ENCODE data around the gene LHX3.

Gene LHX3

GRCh38 chr9:136191099-136191959 is 13.6 kb downstream of the LHX3 start:
- DNase-seq: no peak

- DNase-seq: no peak
Measured at GRCh38 chr9:136190656-136191055, 14.3 kb downstream of the LHX3 start.

GRCh38 chr9:136190237-136190601 is 14.7 kb downstream of the LHX3 start:
- no peak for DNase-seq

- DNase-seq: no peak
Measured at GRCh38 chr9:136189394-136190236, 15.3 kb downstream of the LHX3 start.

- no peak for DNase-seq
Measured at GRCh38 chr9:136187683-136188586, 17.0 kb downstream of the LHX3 start.

- DNase-seq: no peak
Measured at GRCh38 chr9:136187197-136187596, 17.7 kb downstream of the LHX3 start.

- DNase-seq: no peak
Measured at GRCh38 chr9:136186386-136186785, 18.5 kb downstream of the LHX3 start.

- DNase-seq: no peak
Measured at GRCh38 chr9:136185596-136186366, 19.1 kb downstream of the LHX3 start.

GRCh38 chr9:136185066-136185465 is 19.9 kb downstream of the LHX3 start:
- DNase-seq: no peak

GRCh38 chr9:136182850-136183422 is 22.0 kb downstream of the LHX3 start:
- DNase-seq: no peak

- DNase-seq: no peak
Measured at GRCh38 chr9:136182420-136182787, 22.5 kb downstream of the LHX3 start.

GRCh38 chr9:136181784-136182419 is 23.0 kb downstream of the LHX3 start:
- DNase-seq: no peak

- no peak for DNase-seq
Measured at GRCh38 chr9:136180586-136180985, 24.3 kb downstream of the LHX3 start.

- no peak for DNase-seq
Measured at GRCh38 chr9:136179761-136180160, 25.2 kb downstream of the LHX3 start.

GRCh38 chr9:136179101-136179616 is 25.8 kb downstream of the LHX3 start:
- DNase-seq: no peak

GRCh38 chr9:136178773-136179075 is 26.2 kb downstream of the LHX3 start:
- no peak for DNase-seq

GRCh38 chr9:136178061-136178772 is 26.7 kb downstream of the LHX3 start:
- no peak for DNase-seq

- DNase-seq: no peak
Measured at GRCh38 chr9:136177224-136177623, 27.7 kb downstream of the LHX3 start.

GRCh38 chr9:136175616-136176197 is 29.2 kb downstream of the LHX3 start:
- DNase-seq: no peak
